WTC11 (cell line): ENCODE measurements around the gene CACNA2D3. TPM values are rescaled to one million over a fixed set of nuclear protein-coding genes. Genes with fewer than 3 reads are reported as not detected.

Source experiments
- ATAC-seq: fragments of 200-7000 bp; cut with Tn5 transposase; 2 replicates; pipeline ENCODE4 v1.10.0; 2021; ENCODE audit warnings: mild to moderate bottlenecking, moderate library complexity
- CTCF ChIA-PET: fragments of 300-600 bp; sonication (Branson Sonifier 250); formaldehyde crosslinking; loops from one replicate; lab custom pipeline; 2021; ENCODE audit warnings: antibody characterized with exemption; lab: Charles Lee
- POLR2A ChIA-PET: fragments of 350-600 bp; sonication (Branson Sonifier 250); formaldehyde crosslinking; loops from one replicate; lab custom pipeline; 2021; ENCODE audit warnings: antibody characterized with exemption; lab: Charles Lee
- DNase-seq: peaks from one replicate; pipeline ENCODE4 v3.0.0; 2021; ENCODE audit warnings: low spot score
- H3K27ac Mint-ChIP-seq: 2 replicates; pipeline ENCODE4 v1.8.0; 2021; ENCODE audit warnings: mixed read lengths
- H3K27me3 Mint-ChIP-seq: 2 replicates; pipeline ENCODE4 v1.8.0; 2021; ENCODE audit warnings: low read depth, mild to moderate bottlenecking, moderate library complexity, mixed read lengths
- H3K36me3 Mint-ChIP-seq: 2 replicates; pipeline ENCODE4 v1.8.0; 2021; ENCODE audit warnings: mixed read lengths
- H3K4me1 Mint-ChIP-seq: 2 replicates; pipeline ENCODE4 v1.8.0; 2022; ENCODE audit warnings: mixed read lengths
- H3K4me3 Mint-ChIP-seq: 2 replicates; pipeline ENCODE4 v1.8.0; 2021; ENCODE audit warnings: mild to moderate bottlenecking, moderate library complexity, mixed read lengths
- H3K9me3 Mint-ChIP-seq: 2 replicates; pipeline ENCODE4 v1.8.0; 2021; ENCODE audit warnings: mixed read lengths
- ARID4B ChIP-seq: sonication (generic); formaldehyde crosslinking; IDR thresholded peaks from 2 replicates; pipeline ENCODE4 v1.8.0; 2023; ENCODE audit warnings: missing genetic modification reagents, mild to moderate bottlenecking, borderline replicate concordance
- ESRRA ChIP-seq: sonication (generic); formaldehyde crosslinking; IDR thresholded peaks from 2 replicates; pipeline ENCODE4 v1.8.1; 2022; ENCODE audit warnings: mild to moderate bottlenecking, missing genetic modification reagents, borderline replicate concordance
- FOXK1 ChIP-seq: sonication (generic); formaldehyde crosslinking; IDR thresholded peaks from 2 replicates; pipeline ENCODE4 v1.8.0; 2022; ENCODE audit warnings: mild to moderate bottlenecking, moderate library complexity, missing genetic modification reagents
- FOXP1 ChIP-seq: sonication (generic); formaldehyde crosslinking; IDR thresholded peaks from 2 replicates; pipeline ENCODE4 v1.8.0; 2022; ENCODE audit warnings: missing genetic modification reagents, mild to moderate bottlenecking, moderate library complexity, borderline replicate concordance
- GTF2I ChIP-seq: fragments of 250-450 bp; sonication (Bioruptor Pico); conservative IDR thresholded peaks from 2 replicates; pipeline ENCODE4 v1.4.0; 2021; ENCODE audit warnings: mild to moderate bottlenecking
- HMGA2 ChIP-seq: fragments of 250-450 bp; sonication (Bioruptor Pico); IDR thresholded peaks from 2 replicates; pipeline ENCODE4 v1.4.0; 2021; ENCODE audit warnings: mild to moderate bottlenecking, moderate library complexity
- HMGXB4 ChIP-seq: sonication (generic); formaldehyde crosslinking; IDR thresholded peaks from 2 replicates; pipeline ENCODE4 v1.8.1; 2023; ENCODE audit warnings: mild to moderate bottlenecking, moderate library complexity, missing genetic modification reagents
- JUN ChIP-seq: sonication (generic); formaldehyde crosslinking; IDR thresholded peaks from 2 replicates; pipeline ENCODE4 v1.8.0; 2023; ENCODE audit warnings: mild to moderate bottlenecking, missing genetic modification reagents
- KAT7 ChIP-seq: sonication (generic); formaldehyde crosslinking; IDR thresholded peaks from 2 replicates; pipeline ENCODE4 v1.8.1; 2023; ENCODE audit warnings: missing genetic modification reagents, mild to moderate bottlenecking, borderline replicate concordance
- MLX ChIP-seq: sonication (generic); formaldehyde crosslinking; IDR thresholded peaks from 2 replicates; pipeline ENCODE4 v1.8.1; 2023; ENCODE audit warnings: mild to moderate bottlenecking, missing genetic modification reagents, moderate library complexity
- MXD4 ChIP-seq: fragments of 250-450 bp; sonication (Bioruptor Pico); IDR thresholded peaks from 2 replicates; pipeline ENCODE4 v1.8.0; 2021; ENCODE audit warnings: mild to moderate bottlenecking, moderate library complexity, borderline replicate concordance
- MYBL2 ChIP-seq: sonication (generic); formaldehyde crosslinking; IDR thresholded peaks from 2 replicates; pipeline ENCODE4 v1.8.1; 2023; ENCODE audit warnings: mild to moderate bottlenecking, moderate library complexity, missing genetic modification reagents
- NR1H2 ChIP-seq: sonication (generic); formaldehyde crosslinking; IDR thresholded peaks from 2 replicates; pipeline ENCODE4 v1.9.0; 2021; ENCODE audit warnings: mild to moderate bottlenecking, moderate library complexity, missing genetic modification reagents
- PREB ChIP-seq: sonication (generic); formaldehyde crosslinking; IDR thresholded peaks from 2 replicates; pipeline ENCODE4 v1.8.1; 2022; ENCODE audit warnings: mild to moderate bottlenecking, missing genetic modification reagents, moderate library complexity, borderline replicate concordance
- SMAD4 ChIP-seq: sonication (generic); formaldehyde crosslinking; IDR thresholded peaks from 2 replicates; pipeline ENCODE4 v1.8.0; 2022; ENCODE audit warnings: mild to moderate bottlenecking, missing genetic modification reagents
- TEAD4 ChIP-seq: sonication (generic); formaldehyde crosslinking; IDR thresholded peaks from 2 replicates; pipeline ENCODE4 v1.8.0; 2022; ENCODE audit warnings: mild to moderate bottlenecking, missing genetic modification reagents
- TP53 ChIP-seq: sonication (generic); formaldehyde crosslinking; IDR thresholded peaks from 2 replicates; pipeline ENCODE4 v1.8.1; 2023; ENCODE audit warnings: mild to moderate bottlenecking, missing genetic modification reagents
- USF2 ChIP-seq: sonication (generic); formaldehyde crosslinking; IDR thresholded peaks from 2 replicates; pipeline ENCODE4 v1.8.1; 2023; ENCODE audit warnings: mild to moderate bottlenecking, missing genetic modification reagents, moderate library complexity
- ZMAT4 ChIP-seq: fragments of 250-450 bp; sonication (Bioruptor Pico); IDR thresholded peaks from 2 replicates; pipeline ENCODE4 v1.9.0; 2021; ENCODE audit warnings: mild to moderate bottlenecking
- ZNF121 ChIP-seq: sonication (generic); formaldehyde crosslinking; IDR thresholded peaks from 2 replicates; pipeline ENCODE4 v1.8.0; 2023; ENCODE audit warnings: missing genetic modification reagents
- ZNF219 ChIP-seq: sonication (generic); formaldehyde crosslinking; IDR thresholded peaks from 2 replicates; pipeline ENCODE4 v1.8.0; 2023; ENCODE audit warnings: missing genetic modification reagents, mild to moderate bottlenecking, borderline replicate concordance
- ZNF263 ChIP-seq: sonication (generic); formaldehyde crosslinking; IDR thresholded peaks from 2 replicates; pipeline ENCODE4 v1.8.1; 2022; ENCODE audit warnings: low read depth, mild to moderate bottlenecking, moderate library complexity, missing genetic modification reagents
- total RNA-seq: library from RNA; stranded (reverse); gene quantifications from 3 replicates; pipeline ENCODE4 v1.2.3, GENCODE V29; 2021
- TF ChIP-seq, protein P1 (sequence below): sonication (generic); formaldehyde crosslinking; IDR thresholded peaks from 2 replicates; pipeline ENCODE4 v1.8.0; 2023; ENCODE audit warnings: missing genetic modification reagents
- TF ChIP-seq, protein P2 (sequence below): sonication (generic); formaldehyde crosslinking; conservative IDR thresholded peaks from 2 replicates; pipeline ENCODE4 v1.8.1; 2022; ENCODE audit warnings: mild to moderate bottlenecking, missing genetic modification reagents
- TF ChIP-seq, protein P3 (sequence below): sonication (generic); formaldehyde crosslinking; IDR thresholded peaks from 2 replicates; pipeline ENCODE4 v1.8.1; 2022; ENCODE audit warnings: mild to moderate bottlenecking, moderate library complexity, missing genetic modification reagents

Gene CACNA2D3
- total RNA-seq, 1 experiment from 2014 or later = 5.0 TPM

- ATAC-seq (no peak), DNase-seq (no peak)
These were observed 225.6 kb downstream of the CACNA2D3 start for GRCh38 chr3:54347933-54348332.

GRCh38 chr3:54349231-54349652, 226.9 kb downstream of the CACNA2D3 start:
- DNase-seq = no peak
- ChIA-PET POLR2A (no interaction called here), CTCF (interaction anchor here (0.8 to 2.1 kb wide), 3 partner anchors 11 to 410 kb away, joined by 3 to 9 read pairs (median 6); no protein-coding TSS in a partner anchor)
- Mint-ChIP-seq H3K4me1 (peaks cover 57% of the 10 kb centered on the region), H3K9me3 (no peaks in the 10 kb centered on the region), H3K36me3 (no peaks in the 10 kb centered on the region), H3K4me3 (no peak overlapping the region), H3K27ac (peak overlapping the region; percentile 12; the same call in 1 of the 2 replicates), H3K27me3 (no peaks in the 10 kb centered on the region)
- ATAC-seq = peak; percentile 79
- no peak for TF ChIP-seq FOXP1 (CRISPR knock-in tag)
- TF ChIP-seq HMGA2 (CRISPR knock-in tag) = no peak
- TF ChIP-seq KAT7 (CRISPR knock-in tag) = no peak
- TF ChIP-seq TP53 (CRISPR knock-in tag) = no peak
- no peak for TF ChIP-seq MYBL2
- no peak for TF ChIP-seq MLX (CRISPR knock-in tag)
- TF ChIP-seq SMAD4 = no peak
- TF ChIP-seq ARID4B (CRISPR knock-in tag) = no peak
- no peak for TF ChIP-seq HMGXB4
- no peak for TF ChIP-seq MXD4 (CRISPR knock-in tag)

More at GRCh38 chr3:54347933-54348332, 225.6 kb downstream of the CACNA2D3 start:
- H3K36me3 Mint-ChIP-seq = no peaks in the 10 kb centered on the region
- no peak overlapping the region for H3K4me3 Mint-ChIP-seq
- no peak overlapping the region for H3K27ac Mint-ChIP-seq
- no peaks in the 10 kb centered on the region for H3K9me3 Mint-ChIP-seq
- peaks cover 63% of the 10 kb centered on the region for H3K4me1 Mint-ChIP-seq
- no peaks in the 10 kb centered on the region for H3K27me3 Mint-ChIP-seq
- POLR2A ChIA-PET = no interaction called here
- TF ChIP-seq ZNF121 (CRISPR knock-in tag) = no peak
- no peak for TF ChIP-seq GTF2I (CRISPR knock-in tag)
- no peak for TF ChIP-seq ZNF219 (CRISPR knock-in tag)
- TF ChIP-seq, protein P1, sequence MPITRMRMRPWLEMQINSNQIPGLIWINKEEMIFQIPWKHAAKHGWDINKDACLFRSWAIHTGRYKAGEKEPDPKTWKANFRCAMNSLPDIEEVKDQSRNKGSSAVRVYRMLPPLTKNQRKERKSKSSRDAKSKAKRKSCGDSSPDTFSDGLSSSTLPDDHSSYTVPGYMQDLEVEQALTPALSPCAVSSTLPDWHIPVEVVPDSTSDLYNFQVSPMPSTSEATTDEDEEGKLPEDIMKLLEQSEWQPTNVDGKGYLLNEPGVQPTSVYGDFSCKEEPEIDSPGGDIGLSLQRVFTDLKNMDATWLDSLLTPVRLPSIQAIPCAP (CRISPR knock-in tag) = no peak
- TF ChIP-seq, protein P2, sequence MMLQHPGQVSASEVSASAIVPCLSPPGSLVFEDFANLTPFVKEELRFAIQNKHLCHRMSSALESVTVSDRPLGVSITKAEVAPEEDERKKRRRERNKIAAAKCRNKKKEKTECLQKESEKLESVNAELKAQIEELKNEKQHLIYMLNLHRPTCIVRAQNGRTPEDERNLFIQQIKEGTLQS (CRISPR knock-in tag) = no peak
- TF ChIP-seq JUN = no peak
- no peak for TF ChIP-seq PREB
- TF ChIP-seq ZMAT4 (CRISPR knock-in tag) = no peak
- TF ChIP-seq NR1H2 = no peak
- TF ChIP-seq TEAD4 (CRISPR knock-in tag) = no peak
- no peak for TF ChIP-seq FOXK1 (CRISPR knock-in tag)
- no peak for TF ChIP-seq ESRRA (CRISPR knock-in tag)
- no peak for TF ChIP-seq ZNF263 (CRISPR knock-in tag)
- no peak for TF ChIP-seq KAT7 (CRISPR knock-in tag)
- TF ChIP-seq, protein P3, sequence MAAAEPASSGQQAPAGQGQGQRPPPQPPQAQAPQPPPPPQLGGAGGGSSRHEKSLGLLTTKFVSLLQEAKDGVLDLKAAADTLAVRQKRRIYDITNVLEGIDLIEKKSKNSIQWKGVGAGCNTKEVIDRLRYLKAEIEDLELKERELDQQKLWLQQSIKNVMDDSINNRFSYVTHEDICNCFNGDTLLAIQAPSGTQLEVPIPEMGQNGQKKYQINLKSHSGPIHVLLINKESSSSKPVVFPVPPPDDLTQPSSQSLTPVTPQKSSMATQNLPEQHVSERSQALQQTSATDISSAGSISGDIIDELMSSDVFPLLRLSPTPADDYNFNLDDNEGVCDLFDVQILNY (CRISPR knock-in tag) = no peak
- TF ChIP-seq USF2 = no peak
- CTCF ChIA-PET = no interaction called here
